ENCODE measurements around the gene PRELID3B.
A peak's percentile ranks its signal among the peaks of the same experiment; 100 is the strongest.

The PRELID3B gene

DNA sequence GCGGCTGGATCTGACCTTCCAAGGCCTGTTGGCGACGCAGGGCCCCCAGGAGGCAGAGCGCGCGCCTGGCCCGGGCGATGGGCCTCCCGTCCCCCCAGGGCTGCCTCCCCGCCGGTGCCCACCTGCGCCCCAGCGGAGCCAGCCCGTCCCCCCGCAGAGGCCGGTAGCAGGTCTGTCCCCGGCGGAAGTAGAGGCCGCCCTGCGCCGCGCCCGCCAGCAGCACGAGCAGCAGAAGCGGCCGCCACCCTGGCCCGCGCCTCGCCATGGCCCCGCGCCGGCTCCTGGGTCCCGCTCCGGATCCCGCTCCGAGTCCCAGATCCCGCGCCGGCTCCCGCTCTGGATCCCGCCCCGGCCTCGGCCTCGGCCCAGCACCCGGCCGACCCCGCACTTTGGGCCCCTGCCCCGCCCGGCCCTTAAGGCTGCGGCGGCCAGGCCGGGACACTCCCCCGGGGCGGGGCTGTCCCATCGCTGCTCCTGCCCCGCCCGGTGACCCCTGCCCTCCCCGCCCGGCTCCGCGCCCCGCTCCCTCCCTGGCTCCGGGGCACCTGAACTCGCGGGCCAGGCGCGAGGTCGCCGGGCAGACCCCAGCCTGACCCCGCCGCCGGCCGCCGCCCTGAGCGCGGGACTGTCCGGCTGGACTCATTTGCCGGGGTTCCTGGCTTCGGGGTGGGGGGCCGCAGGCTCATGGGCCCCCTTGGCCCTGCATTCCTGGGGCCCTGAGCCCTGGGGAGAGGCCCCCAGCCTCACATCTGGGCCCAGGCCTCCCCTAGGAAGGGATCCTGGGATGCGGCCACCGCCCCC lies 35.5 kb downstream of the PRELID3B start, which contains the start of gene CTSZ:
TSS of gene CTSZ (minus strand) at position 391 of the 801 bp plus-strand sequence. CDS start at position 265, 126 bp downstream.
- peak within 1 kb of the TSS; percentile 90 for H3K9ac ChIP-seq (ENCODE audit: low read length)
- H3K4me1 ChIP-seq (ENCODE audit: insufficient read depth, low read length, severe bottlenecking) = peaks cover 63% of the 10 kb centered on the region
- no peaks in the 10 kb centered on the region for H3F3A ChIP-seq (ENCODE audit: insufficient read depth, low read length)
- H4K20me1 ChIP-seq (ENCODE audit: insufficient read depth, low read length) = no peaks in the 10 kb centered on the region
- H2AFZ ChIP-seq (ENCODE audit: low read length) = no peak within 1 kb of the TSS
- H3K27ac ChIP-seq (ENCODE audit: low read depth, low read length, poor library complexity, severe bottlenecking) = peak within 1 kb of the TSS; percentile 91
- no peaks in the 10 kb centered on the region for H3K9me3 ChIP-seq (ENCODE audit: low read length)
- TF ChIP-seq CTCF (IDR thresholded peaks at IDR 0.05; ENCODE audit: low read length) = no peak
- no peak for TF ChIP-seq EZH2 (IDR thresholded peaks at IDR 0.05; ENCODE audit: borderline replicate concordance, low read length)
- no peaks in the 10 kb centered on the region for H3K27me3 ChIP-seq (ENCODE audit: insufficient read depth, low read length)
- H3K79me2 ChIP-seq (ENCODE audit: insufficient read depth, low read length) = no peaks in the 10 kb centered on the region
- peak within 1 kb of the TSS; percentile 91 for H3K4me3 ChIP-seq (ENCODE audit: low read depth, low read length, poor library complexity, severe bottlenecking)
- H3K36me3 ChIP-seq (ENCODE audit: insufficient read depth, low read length) = peaks cover 22% of the 10 kb centered on the region; the same call in 1 of the 2 replicates
- H3K9me2 ChIP-seq (ENCODE audit: low read depth, low read length) = no peaks in the 10 kb centered on the region
- H3K4me2 ChIP-seq (ENCODE audit: low read length) = peak within 1 kb of the TSS; percentile 85

DNA sequence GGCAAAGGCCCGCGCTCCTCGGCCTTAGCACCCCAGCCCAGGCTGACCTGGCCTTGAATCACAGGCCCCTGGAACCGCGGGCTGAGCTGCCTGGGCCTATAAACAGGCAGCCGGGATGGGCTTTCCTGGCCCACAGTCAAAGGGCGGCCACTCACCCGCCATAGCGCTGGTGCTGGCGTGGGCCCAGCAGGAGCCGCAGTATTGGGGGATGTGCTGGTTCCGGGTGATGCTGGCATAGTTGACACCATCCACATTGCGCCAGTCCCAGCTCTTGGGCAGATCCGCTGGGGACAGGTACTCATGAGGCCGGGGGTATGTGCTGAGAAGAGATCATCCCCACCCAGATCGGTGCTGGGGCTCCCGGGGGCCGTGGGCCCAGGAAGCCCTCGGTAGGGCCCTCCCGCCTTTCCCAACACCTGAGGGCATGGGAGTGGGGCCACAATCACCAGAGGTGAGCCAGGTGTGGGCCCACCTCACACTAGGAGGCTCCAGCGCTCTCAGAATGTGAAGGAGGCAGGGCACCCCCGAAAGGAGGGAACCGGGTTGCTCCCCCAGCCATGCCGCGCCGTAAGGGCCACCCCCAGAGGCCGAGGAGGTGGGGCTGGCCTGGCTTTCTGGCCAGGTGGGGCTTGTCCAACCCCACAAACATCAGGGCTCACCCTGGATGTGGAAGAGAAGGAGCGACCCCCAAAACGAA lies 36.3 kb downstream of the PRELID3B start:
- Histone ChIP-seq H3K4me2 (ENCODE audit: low read length) (peak overlapping the region; percentile 85), H3K4me1 (ENCODE audit: insufficient read depth, low read length, severe bottlenecking) (peaks cover 63% of the 10 kb centered on the region), H3K79me2 (ENCODE audit: insufficient read depth, low read length) (no peaks in the 10 kb centered on the region), H3K36me3 (ENCODE audit: insufficient read depth, low read length) (peaks cover 29% of the 10 kb centered on the region; the same call in 1 of the 2 replicates), H3K4me3 (ENCODE audit: low read depth, low read length, poor library complexity, severe bottlenecking) (peak overlapping the region; percentile 91), H3K27me3 (ENCODE audit: insufficient read depth, low read length) (no peaks in the 10 kb centered on the region), H3K27ac (ENCODE audit: low read depth, low read length, poor library complexity, severe bottlenecking) (peak overlapping the region; percentile 91), H3K9ac (ENCODE audit: low read length) (peak overlapping the region; percentile 90), H3K9me2 (ENCODE audit: low read depth, low read length) (no peaks in the 10 kb centered on the region), H3F3A (ENCODE audit: insufficient read depth, low read length) (no peaks in the 10 kb centered on the region), H2AFZ (ENCODE audit: low read length) (no peak overlapping the region), H3K9me3 (ENCODE audit: low read length) (no peaks in the 10 kb centered on the region), H4K20me1 (ENCODE audit: insufficient read depth, low read length) (no peaks in the 10 kb centered on the region)
- TF ChIP-seq CTCF (IDR thresholded peaks at IDR 0.05; ENCODE audit: low read length) = no peak; the same call in 1 of the 2 replicates

DNA sequence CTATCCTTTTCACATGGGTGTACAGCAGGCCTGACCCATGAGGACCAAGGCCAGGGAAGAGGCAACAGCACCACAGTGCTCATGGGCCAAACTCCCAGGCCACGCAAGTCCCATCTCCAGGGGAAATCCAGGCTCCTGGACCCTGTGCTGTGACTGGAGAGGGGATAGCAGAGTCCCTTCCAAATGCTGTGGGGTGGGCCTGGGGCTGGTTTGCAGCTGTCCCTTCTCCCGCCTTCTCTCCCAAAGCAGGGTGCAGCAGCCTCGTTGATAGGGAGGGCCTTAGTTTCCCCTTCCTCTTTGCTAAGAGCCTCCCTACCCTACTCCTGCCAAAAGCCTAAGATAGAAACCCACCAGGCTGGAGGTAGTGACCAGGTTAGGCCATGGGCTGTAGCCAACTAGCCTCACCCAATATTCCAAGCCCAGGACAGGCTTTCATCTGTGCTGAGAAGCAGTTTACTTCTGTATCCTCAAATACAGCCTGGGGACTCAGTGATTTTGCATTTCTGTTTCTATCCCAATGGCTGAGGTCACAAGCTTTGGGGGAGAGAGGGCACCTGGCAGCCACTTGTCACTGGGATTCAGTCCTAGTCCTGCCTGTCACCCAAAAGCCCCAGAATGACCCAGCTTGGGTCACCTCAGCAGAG lies 36.9 kb downstream of the PRELID3B start:
- H3K27me3 ChIP-seq (ENCODE audit: insufficient read depth, low read length) = no peaks in the 10 kb centered on the region
- peak overlapping the region; percentile 91 for H3K4me3 ChIP-seq (ENCODE audit: low read depth, low read length, poor library complexity, severe bottlenecking)
- no peaks in the 10 kb centered on the region for H4K20me1 ChIP-seq (ENCODE audit: insufficient read depth, low read length)
- H3K9me3 ChIP-seq (ENCODE audit: low read length) = no peaks in the 10 kb centered on the region
- peak overlapping the region; percentile 85 for H3K4me2 ChIP-seq (ENCODE audit: low read length)
- H3K4me1 ChIP-seq (ENCODE audit: insufficient read depth, low read length, severe bottlenecking) = peaks cover 61% of the 10 kb centered on the region
- H3K9ac ChIP-seq (ENCODE audit: low read length) = peak overlapping the region; percentile 90
- peak overlapping the region; percentile 91 for H3K27ac ChIP-seq (ENCODE audit: low read depth, low read length, poor library complexity, severe bottlenecking)
- TF ChIP-seq EZH2 (IDR thresholded peaks at IDR 0.05; ENCODE audit: borderline replicate concordance, low read length) (no peak), CTCF (IDR thresholded peaks at IDR 0.05; ENCODE audit: low read length) (no peak)
- no peak overlapping the region for H2AFZ ChIP-seq (ENCODE audit: low read length)
- no peaks in the 10 kb centered on the region for H3K79me2 ChIP-seq (ENCODE audit: insufficient read depth, low read length)
- H3F3A ChIP-seq (ENCODE audit: insufficient read depth, low read length) = no peaks in the 10 kb centered on the region
- H3K36me3 ChIP-seq (ENCODE audit: insufficient read depth, low read length) = peaks cover 35% of the 10 kb centered on the region; the same call in 1 of the 2 replicates
- no peaks in the 10 kb centered on the region for H3K9me2 ChIP-seq (ENCODE audit: low read depth, low read length)
